HepG2 (cell line): ENCODE data around the gene FLRT2. TPM values are rescaled to one million over a fixed set of nuclear protein-coding genes. Genes with fewer than 3 reads are reported as not detected.

Source experiments
- ATAC-seq: fragments of 200-7000 bp; cut with Tn5 transposase; 3 replicates; pipeline ENCODE4 v1.9.1; 2020; ENCODE audit warnings: mild to moderate bottlenecking, moderate library complexity
- BruUV-seq: library from RNA; stranded (reverse); fragments of 400-500 nt; replicated peaks from 2 replicates; lab custom pipeline; 2021; lab: Mats Ljungman, UMichigan
- CTCF ChIA-PET: fragments of 300-600 bp; formaldehyde crosslinking; extraction: SDS; loops from one replicate; lab custom pipeline; 2021; ENCODE audit warnings: low total read pairs, inconsistent platforms, low intra/inter-chr PET ratio; lab: Yijun Ruan, JAX
- POLR2A ChIA-PET: fragments of 350-600 bp; sonication (Branson Sonifier 250); formaldehyde crosslinking; loops from one replicate; lab custom pipeline; 2020; ENCODE audit warnings: antibody characterized with exemption, inconsistent platforms; lab: Yijun Ruan, JAX
- DNase-seq: peaks from one replicate; pipeline ENCODE4 v3.0.0-alpha.2; 2015; ENCODE audit warnings: low spot score
- FAIRE-seq: peaks from 3 replicates; lab custom pipeline; 2011; peaks lifted over from hg19 to GRCh38; lab: Jason Lieb, UNC
- H2AFZ ChIP-seq: one replicate; pipeline ENCODE4 v1.6.1; 2011; ENCODE audit warnings: low read length, inconsistent platforms
- H3K27ac ChIP-seq: fragments of 300-600 bp; 3 replicates; pipeline ENCODE4 v1.8.0; 2011; ENCODE audit warnings: mixed run types, mild to moderate bottlenecking, mixed read lengths, low read length, inconsistent platforms; ENCODE audit not compliant: insufficient read depth; ENCODE audit errors: extremely low read length
- H3K27me3 ChIP-seq, 2 experiments: fragments of 200-600 bp in 1 of 2; 2 replicates in 1 of 2; 3 replicates in 1 of 2; pipeline versions ENCODE4 v1.6.0 to v1.8.0; 2011; ENCODE audit warnings: low read length in 2 of 2, mild to moderate bottlenecking in 2 of 2, moderate library complexity in 2 of 2, inconsistent platforms in 1 of 2; ENCODE audit not compliant: insufficient read depth in 2 of 2, control insufficient read depth in 1 of 2
- H3K36me3 ChIP-seq, 2 experiments: fragments of 200-600 bp in 1 of 2; replicated peaks in 1 of 2; 2 replicates in 1 of 2; 3 replicates in 1 of 2; pipeline versions ENCODE4 v1.5.1 to v1.8.0; 2011; ENCODE audit warnings: low read length in 2 of 2, inconsistent platforms in 1 of 2; ENCODE audit not compliant: insufficient read depth in 2 of 2, control insufficient read depth in 1 of 2
- H3K4me1 ChIP-seq: 2 replicates; pipeline ENCODE4 v1.5.1; 2012; ENCODE audit warnings: low read length, inconsistent platforms; ENCODE audit not compliant: insufficient read depth
- H3K4me2 ChIP-seq: 2 replicates; pipeline ENCODE4 v1.6.0; 2011; ENCODE audit warnings: low read depth, low read length, inconsistent platforms
- H3K4me3 ChIP-seq, 3 experiments: fragments of 200-600 bp in 1 of 3; sonication (generic), shearing (Covaris generic) in 1 of 3; replicated peaks in 1 of 3; 2 replicates each; pipeline ENCODE4 v1.5.1; 2011 to 2016; ENCODE audit warnings: low read length in 3 of 3, inconsistent platforms in 2 of 3, low read depth in 2 of 3, mild to moderate bottlenecking in 2 of 3, control low read depth in 1 of 3, mixed read lengths in 1 of 3; ENCODE audit not compliant: insufficient read depth in 1 of 3
- H3K79me2 ChIP-seq: one replicate; pipeline ENCODE4 v1.6.1; 2011; ENCODE audit warnings: low read length, inconsistent platforms; ENCODE audit not compliant: insufficient read depth
- H3K9ac ChIP-seq: 2 replicates; pipeline ENCODE4 v1.6.0; 2011; ENCODE audit warnings: mild to moderate bottlenecking, low read depth, low read length, inconsistent platforms; ENCODE audit not compliant: insufficient read depth
- H3K9me3 ChIP-seq: 2 replicates; pipeline ENCODE4 v1.5.1; 2012; ENCODE audit warnings: mild to moderate bottlenecking, low read length
- H4K20me1 ChIP-seq: 2 replicates; pipeline ENCODE4 v1.6.0; 2011; ENCODE audit warnings: inconsistent platforms, mild to moderate bottlenecking, low read length, moderate library complexity; ENCODE audit not compliant: insufficient read depth
- ARNT2 ChIP-seq: sonication (generic); formaldehyde crosslinking; IDR thresholded peaks from 2 replicates; pipeline ENCODE4 v1.8.0; 2022; ENCODE audit warnings: mild to moderate bottlenecking, low read depth, missing genetic modification reagents, moderate library complexity
- POLR2AphosphoS2 ChIP-seq: IDR thresholded peaks from 2 replicates; pipeline ENCODE4 v1.6.1; 2011; ENCODE audit warnings: low read depth, low read length, improper control_type of control experiment
- SALL1 ChIP-seq: sonication (generic); formaldehyde crosslinking; IDR thresholded peaks from 2 replicates; pipeline ENCODE4 v1.8.0; 2022; ENCODE audit warnings: mild to moderate bottlenecking, missing genetic modification reagents
- ZNF20 ChIP-seq: sonication (generic); formaldehyde crosslinking; IDR thresholded peaks from 2 replicates; pipeline ENCODE4 v1.4.0; 2020; ENCODE audit warnings: mild to moderate bottlenecking, moderate library complexity, missing genetic modification reagents
- ZNF484 ChIP-seq: sonication (generic); formaldehyde crosslinking; IDR thresholded peaks from 2 replicates; pipeline ENCODE4 v1.5.1; 2020; ENCODE audit warnings: mild to moderate bottlenecking, low read depth, missing genetic modification reagents, borderline replicate concordance
- ZNF512B ChIP-seq: sonication (generic); formaldehyde crosslinking; IDR thresholded peaks from 2 replicates; pipeline ENCODE4 v1.5.1; 2020; ENCODE audit warnings: missing genetic modification reagents, mild to moderate bottlenecking, borderline replicate concordance
- ZNF652 ChIP-seq: IDR thresholded peaks from 2 replicates; pipeline ENCODE4 v1.6.1; 2016; ENCODE audit warnings: low read depth, borderline replicate concordance
- WGBS: methylation state at CpG from one replicate; pipeline ENCODE4 v1.1.6; 2017; ENCODE audit warnings: low lambda C conversion rate; 5-methylcytosine and 5-hydroxymethylcytosine counted together
- in situ Hi-C: cut with HindIII; loops from 2 replicates; pipeline ENCODE4 v1.10.0; 2017; ENCODE audit warnings: low pct_unique_long_range_greater_than_20kb; ENCODE audit not compliant: extremely low pct_ligation_motif_present
- intact Hi-C: fragments of 100-400 bp; cut with micrococcal nuclease; formaldehyde crosslinking; loops from one replicate; pipeline ENCODE4 v1.10.0; 2022; ENCODE audit not compliant: unreplicated experiment
- polyA plus RNA-seq, 8 experiments: library from polyadenylated mRNA; depleted of rRNA in 3 of 8; stranded (reverse) in 7 of 8; unstranded in 1 of 8; fragments of >200 nt; fragmentation: Illumina TruSeq in 4 of 8; extraction: Trizol in 4 of 8; gene quantifications; 2 replicates each; pipeline versions ENCODE4 v1.2.1 to v1.2.3, GENCODE V29; 2011 to 2016; ENCODE audit warnings: low read depth in 4 of 8, missing spikeins in 1 of 8, mixed read lengths in 1 of 8; ENCODE audit not compliant: insufficient read depth in 1 of 8
- total RNA-seq, 5 experiments: library from RNA; depleted of rRNA; stranded (reverse); fragments of >200 nt; fragmentation: Illumina TruSeq; extraction: Trizol; gene quantifications; 2 replicates each; pipeline ENCODE4 v1.2.3, GENCODE V29; 2016; ENCODE audit warnings: low read depth in 1 of 5
- TF ChIP-seq, protein P1 (sequence below): sonication (generic); formaldehyde crosslinking; IDR thresholded peaks from 2 replicates; pipeline ENCODE4 v1.5.0; 2020; ENCODE audit warnings: mild to moderate bottlenecking, missing genetic modification reagents, borderline replicate concordance

Gene FLRT2
- total and polyA plus RNA-seq, 2 of the 13 experiments (the other 11 are each of a cell fraction or from before 2014, with no cell fraction given) = not detected

DNA sequence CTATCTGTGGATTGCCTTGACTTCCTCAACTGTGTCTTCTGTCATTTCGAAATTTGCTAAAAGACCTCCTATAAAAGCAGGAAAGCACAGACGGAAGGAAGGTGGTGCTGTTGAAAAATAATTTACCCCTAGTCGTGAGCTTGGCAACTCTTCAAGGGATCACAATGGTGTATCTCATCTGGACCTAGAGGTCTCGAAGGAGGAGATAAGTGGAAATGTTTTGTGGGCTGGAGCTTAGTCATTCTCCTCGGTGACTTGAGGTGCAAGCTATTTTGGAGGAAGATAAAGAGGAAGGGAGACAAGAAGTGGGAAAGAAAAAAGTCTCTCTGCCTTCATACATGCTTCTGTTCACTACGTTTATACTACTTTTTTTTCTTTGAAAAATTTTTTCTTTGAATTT, 89.9 kb downstream of the FLRT2 start:
- no peaks in the 10 kb centered on the region for H3K4me1 ChIP-seq
- DNase-seq (no peak), ATAC-seq (no peak), FAIRE-seq (no peak)
- H3K79me2 ChIP-seq = no peaks in the 10 kb centered on the region
- no peaks in the 10 kb centered on the region for H3K36me3 ChIP-seq
- 2% methylated on average over 6 of the region's 6 CpGs for WGBS
- H3K9me3 ChIP-seq = peaks cover 43% of the 10 kb centered on the region
- no peak overlapping the region for H3K4me3 ChIP-seq
- POLR2A ChIA-PET = no interaction called here
- H3K9ac ChIP-seq = no peak overlapping the region
- no peak overlapping the region for H2AFZ ChIP-seq
- no peaks in the 10 kb centered on the region for H4K20me1 ChIP-seq
- TF ChIP-seq ARNT2 (CRISPR knock-in tag) (no peak), SALL1 (CRISPR knock-in tag) (no peak), ZNF20 (no peak), ZNF484 (CRISPR knock-in tag) (no peak), ZNF652 (CRISPR knock-in tag) (no peak), ZNF512B (no peak), POLR2AphosphoS2 (no peak)
- TF ChIP-seq, protein P1, sequence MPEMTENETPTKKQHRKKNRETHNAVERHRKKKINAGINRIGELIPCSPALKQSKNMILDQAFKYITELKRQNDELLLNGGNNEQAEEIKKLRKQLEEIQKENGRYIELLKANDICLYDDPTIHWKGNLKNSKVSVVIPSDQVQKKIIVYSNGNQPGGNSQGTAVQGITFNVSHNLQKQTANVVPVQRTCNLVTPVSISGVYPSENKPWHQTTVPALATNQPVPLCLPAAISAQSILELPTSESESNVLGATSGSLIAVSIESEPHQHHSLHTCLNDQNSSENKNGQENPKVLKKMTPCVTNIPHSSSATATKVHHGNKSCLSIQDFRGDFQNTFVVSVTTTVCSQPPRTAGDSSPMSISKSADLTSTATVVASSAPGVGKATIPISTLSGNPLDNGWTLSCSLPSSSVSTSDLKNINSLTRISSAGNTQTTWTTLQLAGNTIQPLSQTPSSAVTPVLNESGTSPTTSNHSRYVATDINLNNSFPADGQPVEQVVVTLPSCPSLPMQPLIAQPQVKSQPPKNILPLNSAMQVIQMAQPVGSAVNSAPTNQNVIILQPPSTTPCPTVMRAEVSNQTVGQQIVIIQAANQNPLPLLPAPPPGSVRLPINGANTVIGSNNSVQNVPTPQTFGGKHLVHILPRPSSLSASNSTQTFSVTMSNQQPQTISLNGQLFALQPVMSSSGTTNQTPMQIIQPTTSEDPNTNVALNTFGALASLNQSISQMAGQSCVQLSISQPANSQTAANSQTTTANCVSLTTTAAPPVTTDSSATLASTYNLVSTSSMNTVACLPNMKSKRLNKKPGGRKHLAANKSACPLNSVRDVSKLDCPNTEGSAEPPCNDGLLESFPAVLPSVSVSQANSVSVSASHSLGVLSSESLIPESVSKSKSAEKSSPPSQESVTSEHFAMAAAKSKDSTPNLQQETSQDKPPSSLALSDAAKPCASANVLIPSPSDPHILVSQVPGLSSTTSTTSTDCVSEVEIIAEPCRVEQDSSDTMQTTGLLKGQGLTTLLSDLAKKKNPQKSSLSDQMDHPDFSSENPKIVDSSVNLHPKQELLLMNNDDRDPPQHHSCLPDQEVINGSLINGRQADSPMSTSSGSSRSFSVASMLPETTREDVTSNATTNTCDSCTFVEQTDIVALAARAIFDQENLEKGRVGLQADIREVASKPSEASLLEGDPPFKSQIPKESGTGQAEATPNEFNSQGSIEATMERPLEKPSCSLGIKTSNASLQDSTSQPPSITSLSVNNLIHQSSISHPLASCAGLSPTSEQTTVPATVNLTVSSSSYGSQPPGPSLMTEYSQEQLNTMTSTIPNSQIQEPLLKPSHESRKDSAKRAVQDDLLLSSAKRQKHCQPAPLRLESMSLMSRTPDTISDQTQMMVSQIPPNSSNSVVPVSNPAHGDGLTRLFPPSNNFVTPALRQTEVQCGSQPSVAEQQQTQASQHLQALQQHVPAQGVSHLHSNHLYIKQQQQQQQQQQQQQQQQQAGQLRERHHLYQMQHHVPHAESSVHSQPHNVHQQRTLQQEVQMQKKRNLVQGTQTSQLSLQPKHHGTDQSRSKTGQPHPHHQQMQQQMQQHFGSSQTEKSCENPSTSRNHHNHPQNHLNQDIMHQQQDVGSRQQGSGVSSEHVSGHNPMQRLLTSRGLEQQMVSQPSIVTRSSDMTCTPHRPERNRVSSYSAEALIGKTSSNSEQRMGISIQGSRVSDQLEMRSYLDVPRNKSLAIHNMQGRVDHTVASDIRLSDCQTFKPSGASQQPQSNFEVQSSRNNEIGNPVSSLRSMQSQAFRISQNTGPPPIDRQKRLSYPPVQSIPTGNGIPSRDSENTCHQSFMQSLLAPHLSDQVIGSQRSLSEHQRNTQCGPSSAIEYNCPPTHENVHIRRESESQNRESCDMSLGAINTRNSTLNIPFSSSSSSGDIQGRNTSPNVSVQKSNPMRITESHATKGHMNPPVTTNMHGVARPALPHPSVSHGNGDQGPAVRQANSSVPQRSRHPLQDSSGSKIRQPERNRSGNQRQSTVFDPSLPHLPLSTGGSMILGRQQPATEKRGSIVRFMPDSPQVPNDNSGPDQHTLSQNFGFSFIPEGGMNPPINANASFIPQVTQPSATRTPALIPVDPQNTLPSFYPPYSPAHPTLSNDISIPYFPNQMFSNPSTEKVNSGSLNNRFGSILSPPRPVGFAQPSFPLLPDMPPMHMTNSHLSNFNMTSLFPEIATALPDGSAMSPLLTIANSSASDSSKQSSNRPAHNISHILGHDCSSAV = no peak
- no peaks in the 10 kb centered on the region for H3K27me3 ChIP-seq
- in situ Hi-C loops = no loop called here
- intact Hi-C loops = no loop called here
- CTCF ChIA-PET = no interaction called here
- no peak overlapping the region for H3K27ac ChIP-seq
- BruUV-seq = no TSS peak
- H3K4me2 ChIP-seq = no peak overlapping the region
